Loucy (cell line): ENCODE measurements around the gene MYH7.

Experiments
- H2AFZ ChIP-seq: fragments of 200-600 bp; sonication (generic); 2 replicates; pipeline ENCODE4 v1.6.0; 2016; ENCODE audit warnings: antibody characterized with exemption, mild to moderate bottlenecking, low read length, moderate library complexity
- H3F3A ChIP-seq: fragments of 200-600 bp; 2 replicates; pipeline ENCODE4 v1.6.0; 2016; ENCODE audit warnings: antibody characterized with exemption, low read depth, mild to moderate bottlenecking
- H3K27me3 ChIP-seq: fragments of 200-600 bp; sonication (generic); 2 replicates; pipeline ENCODE4 v1.6.1; 2014; ENCODE audit warnings: low read length, mild to moderate bottlenecking; ENCODE audit not compliant: insufficient read depth, poor library complexity, severe bottlenecking
- H3K36me3 ChIP-seq: fragments of 200-600 bp; sonication (generic); 2 replicates; pipeline ENCODE4 v1.6.1; 2016; ENCODE audit warnings: low read length; ENCODE audit not compliant: insufficient read depth
- H3K4me1 ChIP-seq: fragments of 200-600 bp; sonication (generic); 2 replicates; pipeline ENCODE4 v1.5.1; 2014; ENCODE audit warnings: low read length, mild to moderate bottlenecking; ENCODE audit not compliant: insufficient read depth, poor library complexity, severe bottlenecking
- H3K4me2 ChIP-seq: fragments of 200-600 bp; sonication (generic); 2 replicates; pipeline ENCODE4 v1.6.0; 2014; ENCODE audit warnings: antibody characterized with exemption, low read length, low read depth, mild to moderate bottlenecking; ENCODE audit not compliant: poor library complexity, severe bottlenecking
- H3K4me3 ChIP-seq: fragments of 200-600 bp; sonication (generic); 2 replicates; pipeline ENCODE4 v1.5.1; 2014; ENCODE audit warnings: low read length, mild to moderate bottlenecking, mixed read lengths; ENCODE audit not compliant: poor library complexity, severe bottlenecking
- H3K79me2 ChIP-seq: fragments of 200-600 bp; sonication (generic); 2 replicates; pipeline ENCODE4 v1.6.1; 2014; ENCODE audit warnings: low read length; ENCODE audit not compliant: insufficient read depth
- H3K9ac ChIP-seq: fragments of 200-600 bp; sonication (generic); 2 replicates; pipeline ENCODE4 v1.6.0; 2014; ENCODE audit warnings: mild to moderate bottlenecking, low read depth, low read length, moderate library complexity; ENCODE audit not compliant: poor library complexity, severe bottlenecking
- H3K9me2 ChIP-seq: fragments of 200-600 bp; sonication (generic); replicated peaks from 2 replicates; pipeline ENCODE4 v1.6.1; 2016; ENCODE audit warnings: low read depth, low read length, mixed read lengths
- H3K9me3 ChIP-seq: fragments of 200-600 bp; sonication (generic); 2 replicates; pipeline ENCODE4 v1.6.1; 2014; ENCODE audit warnings: mild to moderate bottlenecking, antibody characterized with exemption, low read length, low read depth; ENCODE audit not compliant: insufficient read depth
- H4K20me1 ChIP-seq: fragments of 200-600 bp; sonication (generic); 2 replicates; pipeline ENCODE4 v1.6.0; 2014; ENCODE audit warnings: antibody characterized with exemption, low read length, mild to moderate bottlenecking; ENCODE audit not compliant: insufficient read depth, poor library complexity, severe bottlenecking
- CTCF ChIP-seq: fragments of 200-600 bp; sonication (generic); conservative IDR thresholded peaks from 2 replicates; pipeline ENCODE4 v1.5.1; 2014; ENCODE audit warnings: mild to moderate bottlenecking, antibody characterized with exemption, low read length
- EZH2phosphoT487 ChIP-seq: fragments of 200-600 bp; IDR thresholded peaks from 2 replicates; pipeline ENCODE4 v1.6.1; 2018; ENCODE audit warnings: antibody characterized with exemption, mild to moderate bottlenecking, moderate library complexity, borderline replicate concordance

MYH7 gene

DNA sequence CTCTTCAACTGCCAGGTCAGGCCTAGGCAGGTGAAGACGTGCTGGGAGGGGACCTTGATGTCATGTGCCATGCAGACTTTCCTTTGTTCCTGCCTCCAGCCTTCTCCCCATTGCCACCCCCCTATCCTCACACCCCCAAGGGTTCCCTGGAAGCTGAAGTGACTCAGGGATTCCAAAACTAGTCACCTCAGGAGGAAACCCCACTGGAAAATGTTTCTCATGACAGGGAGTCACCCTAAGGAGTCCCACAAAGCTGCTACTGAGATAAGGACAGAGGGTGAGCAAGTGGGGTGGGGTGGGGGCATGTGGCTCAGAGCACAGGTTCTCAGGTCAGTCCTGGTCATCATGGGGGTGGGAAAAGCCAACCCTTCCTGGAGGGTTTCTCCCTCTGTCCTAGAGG is 65.2 kb downstream of the MYH7 start:
- H4K20me1 ChIP-seq = no peaks in the 10 kb centered on the region
- no peaks in the 10 kb centered on the region for H3K4me1 ChIP-seq
- H2AFZ ChIP-seq = no peak overlapping the region
- no peak overlapping the region for H3K4me2 ChIP-seq
- no peaks in the 10 kb centered on the region for H3F3A ChIP-seq
- H3K9me3 ChIP-seq = no peaks in the 10 kb centered on the region
- H3K27me3 ChIP-seq = no peaks in the 10 kb centered on the region
- no peaks in the 10 kb centered on the region for H3K36me3 ChIP-seq
- no peaks in the 10 kb centered on the region for H3K9me2 ChIP-seq
- TF ChIP-seq EZH2phosphoT487 (no peak), CTCF (no peak)
- H3K4me3 ChIP-seq = no peak overlapping the region
- H3K9ac ChIP-seq = no peak overlapping the region
- H3K79me2 ChIP-seq = no peaks in the 10 kb centered on the region

DNA sequence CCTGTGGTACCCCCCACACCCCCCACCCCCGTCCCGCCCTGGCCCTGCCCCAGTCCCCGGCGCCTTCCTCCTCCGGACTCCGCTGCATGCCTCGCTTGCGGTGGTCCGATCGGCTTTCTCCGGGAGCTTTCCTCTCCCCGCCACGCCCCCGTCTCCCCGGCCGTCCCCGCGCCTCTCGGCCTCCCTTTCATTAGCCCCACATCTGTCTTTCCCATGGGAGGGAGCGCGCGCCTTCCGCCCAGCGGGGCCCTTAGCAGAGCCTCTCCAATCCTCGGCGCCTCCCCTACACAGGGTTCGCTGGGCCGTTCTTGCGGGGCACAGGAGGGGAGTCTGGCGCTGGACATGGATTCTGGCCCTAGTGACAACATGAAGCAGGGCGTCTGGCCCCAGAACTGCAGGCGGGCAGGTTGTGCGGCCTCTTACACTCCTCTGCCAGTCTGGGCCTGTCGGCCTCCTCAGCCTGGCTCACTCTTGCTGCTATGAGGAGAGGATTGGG is 69.0 kb downstream of the MYH7 start:
- H4K20me1 ChIP-seq = no peaks in the 10 kb centered on the region
- H3K4me1 ChIP-seq = no peaks in the 10 kb centered on the region
- H3K9ac ChIP-seq = no peak overlapping the region
- no peaks in the 10 kb centered on the region for H3K79me2 ChIP-seq
- no peaks in the 10 kb centered on the region for H3K36me3 ChIP-seq
- no peak overlapping the region for H2AFZ ChIP-seq
- TF ChIP-seq EZH2phosphoT487 (no peak), CTCF (no peak)
- no peaks in the 10 kb centered on the region for H3F3A ChIP-seq
- no peaks in the 10 kb centered on the region for H3K9me2 ChIP-seq
- no peak overlapping the region for H3K4me2 ChIP-seq
- H3K27me3 ChIP-seq = no peaks in the 10 kb centered on the region
- no peaks in the 10 kb centered on the region for H3K9me3 ChIP-seq
- no peak overlapping the region for H3K4me3 ChIP-seq

GRCh38 chr14:23365732-23366425 is 69.6 kb downstream of the MYH7 start:
- Histone ChIP-seq H3K9me3 (no peaks in the 10 kb centered on the region), H3K79me2 (no peaks in the 10 kb centered on the region), H3K27me3 (no peaks in the 10 kb centered on the region), H3F3A (no peaks in the 10 kb centered on the region), H3K4me3 (no peak overlapping the region), H4K20me1 (no peaks in the 10 kb centered on the region), H2AFZ (no peak overlapping the region), H3K36me3 (no peaks in the 10 kb centered on the region), H3K9me2 (no peaks in the 10 kb centered on the region), H3K4me2 (no peak overlapping the region), H3K4me1 (no peaks in the 10 kb centered on the region), H3K9ac (no peak overlapping the region)
- TF ChIP-seq EZH2phosphoT487 (no peak), CTCF (no peak)
